DMS79 (cell line): Measurements from ENCODE around the gene TBC1D10A.

ENCODE experiments used
- DNase-seq: peaks from one replicate; lab custom pipeline; 2025; lab: John Stamatoyannopoulos, UW

TBC1D10A gene

DNA sequence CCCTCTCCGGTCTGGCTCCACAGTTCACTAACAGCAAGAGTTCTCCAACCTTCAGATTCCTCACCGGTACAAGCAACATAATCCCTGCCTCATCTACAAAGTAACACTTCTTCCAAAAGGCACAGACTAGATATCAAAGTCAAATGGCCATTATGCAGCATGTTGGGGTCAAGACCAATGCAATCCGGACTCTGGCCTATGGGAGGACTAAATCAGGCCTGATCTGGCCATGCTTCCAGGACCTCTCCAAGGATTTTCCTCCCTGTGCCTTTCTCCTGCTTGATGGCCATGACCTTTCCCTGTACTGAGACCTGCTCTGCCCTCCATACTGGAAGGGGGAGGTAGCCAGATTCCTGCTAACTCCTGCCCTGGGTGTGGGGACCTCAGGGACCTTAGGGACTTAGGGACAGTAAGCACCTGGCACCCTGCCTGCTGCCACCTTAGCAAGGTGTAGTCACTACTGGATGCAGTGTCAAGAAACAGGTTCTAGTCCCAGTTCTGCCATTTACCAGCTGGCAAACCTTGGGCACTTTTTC lies 6.7 kb downstream of the TBC1D10A start:
- DNase-seq, result no peak

DNA sequence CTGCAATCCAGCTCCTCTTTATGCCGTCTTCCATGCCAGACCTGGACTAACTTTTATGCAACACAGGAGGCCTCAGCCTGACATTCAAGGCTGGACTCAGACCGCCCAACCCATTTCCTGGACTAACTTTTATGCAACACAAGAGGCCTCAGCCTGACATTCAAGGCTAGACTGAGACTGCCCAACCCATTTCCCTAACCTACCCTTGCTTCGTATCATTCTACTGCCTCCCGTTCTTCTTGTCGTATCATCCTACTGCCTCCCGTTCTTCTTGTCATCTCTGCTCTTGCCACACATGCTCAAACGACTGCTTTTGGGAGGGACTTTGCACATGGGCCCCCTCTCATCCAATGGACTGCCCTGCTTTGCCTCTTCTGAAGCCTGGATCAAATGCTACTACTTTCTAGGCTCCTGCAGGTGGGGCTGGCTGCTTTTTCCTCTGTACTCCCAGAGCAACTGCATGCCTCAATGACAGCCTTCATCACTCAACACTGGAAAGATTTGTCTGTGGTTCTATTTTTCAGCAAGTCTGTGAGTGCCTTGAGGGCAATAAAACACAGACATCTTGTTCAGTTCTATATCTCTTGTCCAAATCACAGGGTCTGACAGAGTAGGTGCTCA lies 7.8 kb downstream of the TBC1D10A start:
- DNase-seq, result no peak

DNA sequence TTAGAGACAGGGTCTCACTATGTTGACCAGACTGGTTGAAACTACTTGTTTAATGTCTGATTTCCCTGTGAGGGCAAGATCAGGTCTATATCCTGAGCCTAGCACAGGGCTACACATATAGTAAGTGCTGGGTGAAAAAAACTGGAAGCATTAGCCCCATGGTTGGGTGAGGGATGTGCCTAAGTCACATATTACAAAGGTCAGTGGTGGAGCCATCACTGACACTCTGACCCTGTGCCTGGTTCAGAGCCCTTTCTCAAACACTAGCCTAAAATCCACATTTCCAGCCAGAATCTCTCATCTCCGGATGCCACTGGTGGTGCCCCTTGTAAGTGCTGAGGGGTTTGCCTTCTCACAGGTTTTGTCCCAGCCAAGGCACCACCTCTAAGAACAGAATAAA lies 9.0 kb downstream of the TBC1D10A start:
- no peak for DNase-seq

DNA sequence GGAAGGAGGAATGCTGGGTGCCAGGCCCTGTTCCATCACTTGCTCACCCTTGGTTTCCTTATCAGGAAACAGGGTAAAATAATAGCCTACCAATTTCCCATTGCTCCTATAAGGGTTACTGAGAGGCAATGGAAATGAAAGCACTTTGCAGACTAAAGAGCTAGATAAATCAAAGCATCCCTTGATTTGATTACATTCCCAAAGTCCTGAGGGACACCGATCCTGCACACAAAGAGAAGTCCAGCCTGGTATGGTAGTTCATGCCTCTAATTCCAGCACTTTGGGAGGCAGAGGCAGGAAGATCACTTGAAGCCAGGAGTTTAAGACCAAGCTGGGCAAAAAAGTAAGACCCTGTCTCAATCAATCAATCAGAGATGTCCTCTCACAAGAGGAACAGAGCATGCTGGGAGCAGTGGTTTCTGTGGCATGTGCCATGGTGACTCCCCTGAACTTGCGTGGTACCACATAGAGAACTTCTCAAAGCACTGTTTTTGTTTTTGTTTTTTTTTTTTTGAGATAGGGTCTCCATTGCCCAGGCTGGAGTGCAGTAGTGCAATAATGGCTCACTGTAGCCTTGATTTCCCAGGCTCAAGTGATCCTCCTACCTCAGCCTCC lies 10.7 kb downstream of the TBC1D10A start:
- no peak for DNase-seq

DNA sequence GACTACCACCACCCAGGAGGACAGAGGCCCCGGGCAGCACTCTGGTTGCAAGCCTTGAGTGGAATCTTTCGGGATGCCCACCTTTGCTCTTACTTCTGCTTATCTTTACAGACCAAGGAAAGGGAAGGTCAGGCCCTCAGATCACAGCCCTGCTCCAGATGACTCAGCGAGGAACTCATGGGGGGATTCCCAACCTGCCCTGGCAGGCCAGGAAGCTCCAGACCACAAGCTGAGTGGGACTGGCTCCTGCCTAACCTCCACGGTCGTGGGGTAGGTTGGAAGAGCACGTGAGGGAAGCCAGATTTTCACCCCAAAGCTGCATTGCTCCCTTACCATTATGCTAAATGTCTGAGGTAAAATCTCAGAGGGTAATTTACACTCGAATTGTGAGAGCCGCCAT lies 11.8 kb downstream of the TBC1D10A start:
- no peak for DNase-seq

DNA sequence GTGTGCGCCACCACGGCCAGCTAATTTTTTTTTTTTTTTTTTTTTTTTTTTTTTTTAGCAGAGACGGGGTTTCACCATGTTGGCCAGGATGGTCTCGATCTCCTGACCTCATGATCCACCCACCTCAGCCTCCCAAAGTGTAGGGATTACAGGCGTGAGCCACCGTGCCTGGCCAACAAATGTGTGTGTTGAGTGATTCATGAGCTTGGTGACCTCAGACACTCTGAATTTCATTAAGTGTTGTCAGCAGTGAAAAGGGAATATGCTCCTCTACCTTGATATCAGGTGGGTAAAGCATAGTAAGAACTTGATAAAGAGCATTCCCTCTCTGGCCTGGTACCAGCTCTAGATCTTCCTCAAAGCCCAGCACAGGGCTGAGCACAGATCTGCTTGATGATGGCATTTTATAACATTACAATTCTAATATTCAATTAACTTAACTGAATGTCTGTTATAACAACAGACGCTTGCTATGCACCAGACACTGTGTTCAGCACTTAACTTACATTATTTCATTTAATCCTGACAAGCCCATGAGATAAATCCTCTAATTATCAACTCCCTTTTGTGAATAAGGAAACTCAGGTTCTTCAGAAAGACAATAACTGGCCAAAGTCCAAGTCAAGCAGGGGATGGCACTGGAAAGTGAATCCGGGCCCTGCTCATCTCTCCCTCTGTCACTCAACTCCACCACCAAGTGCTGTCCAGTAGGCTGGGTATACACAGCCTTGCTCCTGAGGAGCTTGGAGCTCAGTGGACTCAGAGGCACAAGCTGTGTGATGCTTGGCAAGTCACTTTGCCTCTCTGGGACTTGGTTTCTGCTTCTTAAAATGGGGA lies 13.0 kb downstream of the TBC1D10A start:
- DNase-seq, result no peak

DNA sequence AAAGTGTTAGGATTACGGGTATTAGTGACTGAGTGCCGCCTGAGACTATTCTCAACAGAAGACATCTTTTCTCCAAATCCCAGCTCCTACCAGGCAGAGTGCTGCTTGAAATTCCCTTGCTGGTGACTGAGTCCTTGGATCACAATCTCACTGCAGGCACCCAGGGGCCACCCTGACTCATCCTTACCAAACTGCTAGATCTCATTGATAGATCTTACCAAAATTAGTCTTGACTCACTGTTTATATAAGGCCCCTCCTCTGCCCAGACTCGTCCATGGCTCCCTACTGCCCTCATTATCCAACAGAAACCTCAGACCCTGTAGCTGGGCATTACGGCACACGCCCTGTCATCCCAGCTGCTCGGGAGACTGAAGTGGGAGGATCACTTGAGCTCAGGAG lies 14.7 kb downstream of the TBC1D10A start:
- DNase-seq, result no peak

DNA sequence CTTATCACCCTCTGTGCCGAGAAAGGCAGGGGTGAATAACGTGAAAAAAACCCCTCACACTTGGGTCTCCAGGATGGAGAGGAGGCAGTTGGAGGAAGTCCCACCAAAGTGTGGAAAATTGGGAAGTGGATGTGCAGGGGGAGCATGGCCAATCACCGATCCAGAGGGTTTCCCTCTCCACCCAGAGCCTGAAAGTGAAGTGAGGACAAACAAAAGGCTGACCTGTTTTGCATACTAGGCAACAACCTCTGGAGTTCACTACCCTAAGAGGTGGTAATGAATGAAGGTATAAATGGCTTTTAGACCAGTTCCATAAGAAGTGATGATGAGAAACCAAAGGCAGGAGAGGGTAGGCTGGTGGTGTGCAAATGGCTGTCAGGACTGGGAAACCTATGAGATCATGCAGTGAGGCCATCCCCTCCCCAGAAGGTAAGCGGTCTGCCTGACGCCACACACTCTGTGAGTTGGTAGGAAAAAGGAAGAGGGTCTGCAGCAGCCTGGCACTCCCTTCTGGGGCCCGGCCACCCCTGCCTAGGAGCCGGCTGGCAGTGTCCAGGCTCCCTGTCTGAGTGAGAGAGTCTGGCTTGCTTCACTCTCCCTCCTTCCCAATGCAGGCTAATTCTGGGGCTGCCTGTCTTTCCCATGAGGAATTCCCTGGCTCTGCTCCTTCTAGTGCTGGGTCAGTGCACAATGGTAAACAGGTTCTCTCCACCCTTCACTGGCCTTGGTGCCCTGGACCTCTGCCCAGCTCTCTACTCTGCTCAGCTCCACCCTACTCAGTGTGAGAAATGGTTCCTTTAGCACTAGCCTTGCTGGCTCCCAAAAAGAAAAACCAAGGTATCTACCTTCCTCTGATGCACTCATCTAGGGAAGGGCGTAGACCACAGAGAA lies 15.6 kb downstream of the TBC1D10A start:
- no peak for DNase-seq

DNA sequence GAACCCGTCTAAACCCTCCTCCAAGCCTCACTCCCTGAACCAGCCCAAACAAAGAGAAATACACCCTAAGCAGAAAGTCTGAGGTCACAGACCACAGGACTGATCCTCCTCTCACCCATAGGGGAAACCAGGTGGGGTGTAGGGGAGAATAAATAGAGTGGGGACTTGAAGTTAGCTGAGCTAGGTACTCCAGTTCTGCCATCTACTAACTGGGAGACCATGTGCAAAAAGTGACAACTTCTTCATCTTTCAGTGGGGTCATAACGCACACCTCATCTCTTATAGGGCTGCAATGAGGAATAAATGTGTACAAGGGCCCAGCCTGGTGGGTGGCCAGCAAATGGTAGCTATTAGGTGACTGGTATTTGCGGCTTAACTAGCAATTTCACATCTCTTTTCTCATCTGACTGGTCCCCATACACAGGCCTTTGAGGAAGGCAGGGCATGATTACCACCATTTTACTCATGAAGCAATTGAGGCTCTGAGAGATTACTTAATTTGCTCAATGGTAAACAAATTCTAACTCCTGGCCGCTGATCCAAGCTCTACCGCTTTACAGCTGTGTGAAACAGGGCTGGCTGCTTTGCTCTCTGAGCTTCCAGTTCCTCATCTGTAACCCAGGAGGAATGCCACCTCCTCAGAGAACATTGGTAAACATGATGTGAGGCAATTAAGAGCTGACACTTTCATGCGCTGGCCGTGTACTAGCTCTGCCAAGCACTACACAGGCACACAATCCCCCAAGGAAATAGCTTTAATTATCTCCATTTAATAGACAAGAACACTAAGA lies 16.6 kb downstream of the TBC1D10A start:
- no peak for DNase-seq

DNA sequence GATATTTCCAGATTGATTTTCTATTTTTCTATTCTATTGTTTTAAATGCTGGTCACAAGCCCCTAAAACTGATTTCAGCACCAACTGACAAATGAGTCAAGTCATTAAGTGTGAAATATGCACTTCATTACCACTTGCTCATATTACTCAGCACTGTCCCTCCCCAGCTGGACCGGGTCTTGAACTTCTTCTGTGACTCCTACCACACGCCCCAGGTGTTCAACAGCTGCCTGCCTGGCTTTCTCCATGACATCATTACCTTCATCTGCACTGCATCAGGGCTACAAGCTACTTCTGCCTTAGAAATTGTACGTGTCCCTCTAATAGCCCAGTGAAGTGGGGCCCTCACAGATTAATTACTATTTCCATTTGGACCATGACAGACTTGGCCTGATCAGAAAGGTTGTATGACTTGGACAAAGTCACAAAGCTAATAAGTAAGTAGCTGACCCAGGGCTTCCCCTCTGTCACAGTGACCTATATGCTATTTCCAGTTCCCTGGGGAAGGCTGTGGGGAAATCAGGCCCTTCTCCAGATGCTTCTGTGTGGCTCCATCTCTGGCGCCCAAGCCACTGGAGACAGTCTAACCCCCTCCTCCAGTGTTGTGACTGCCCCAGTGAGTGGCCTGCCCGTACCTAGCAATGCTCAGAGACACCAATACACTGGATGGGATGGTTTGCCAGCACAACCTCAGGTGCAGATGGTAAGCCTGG lies 18.1 kb downstream of the TBC1D10A start:
- DNase-seq, result no peak

DNA sequence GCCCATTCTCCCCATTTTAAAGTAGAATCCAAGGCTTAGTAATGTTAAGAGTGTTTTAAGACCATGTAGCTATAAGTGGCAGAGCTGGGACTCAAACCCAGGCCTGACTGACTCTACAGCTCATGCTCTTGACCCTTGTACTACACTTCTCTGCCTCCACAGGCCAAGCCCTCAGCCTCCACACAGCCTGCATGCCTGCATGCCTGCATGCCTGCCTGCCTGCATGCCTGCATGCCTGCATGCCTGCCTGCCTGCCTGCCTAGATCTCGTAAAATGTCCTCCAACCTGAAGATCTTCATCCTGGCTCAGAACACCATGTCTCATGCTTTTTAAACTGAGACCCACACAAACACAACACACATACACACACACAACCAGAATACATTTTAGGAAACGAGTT lies 18.6 kb downstream of the TBC1D10A start:
- no peak for DNase-seq

DNA sequence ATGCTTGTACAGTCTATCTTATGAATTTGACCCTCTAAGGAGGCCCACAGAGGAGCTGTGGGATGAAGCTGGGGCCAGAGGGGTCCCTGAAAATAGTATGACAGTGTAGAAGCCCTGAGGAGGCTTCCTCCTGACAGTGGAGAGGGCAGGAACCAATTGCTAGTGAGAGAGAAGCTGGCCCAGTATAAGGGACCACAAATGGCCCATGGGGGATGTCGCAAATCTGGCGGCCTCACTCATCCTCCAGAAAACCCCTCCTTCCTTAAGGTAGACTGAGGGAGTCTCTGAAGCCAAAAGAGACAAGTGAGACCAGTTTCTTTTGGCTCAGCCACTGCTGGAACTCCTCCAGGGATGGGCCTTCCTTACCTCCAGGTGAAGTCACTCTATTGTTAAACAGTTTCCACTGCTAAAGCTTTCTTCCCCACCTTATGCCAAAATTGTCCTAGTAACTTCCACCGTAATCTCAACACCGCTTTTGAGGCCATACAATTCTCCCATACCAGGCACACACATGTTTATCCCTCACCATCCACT lies 19.6 kb downstream of the TBC1D10A start:
- no peak for DNase-seq

DNA sequence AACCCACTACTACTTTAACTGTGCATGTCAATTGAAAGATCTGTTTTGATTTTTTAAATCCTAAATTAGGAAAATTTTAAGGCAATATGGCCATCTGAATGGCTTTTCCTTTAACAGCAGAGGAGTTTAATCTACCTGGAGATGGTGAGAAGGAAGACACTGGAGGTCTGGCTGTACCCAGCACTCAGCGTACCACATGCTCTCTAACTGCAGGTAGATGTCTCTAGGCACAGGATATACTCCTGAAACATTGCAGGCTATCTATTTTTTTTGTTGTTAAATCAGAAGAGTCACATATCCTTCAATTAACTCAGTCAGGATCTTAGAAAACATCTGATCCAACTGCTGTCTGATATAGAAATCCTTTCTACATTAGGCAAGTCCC lies 20.1 kb downstream of the TBC1D10A start:
- DNase-seq, result no peak

DNA sequence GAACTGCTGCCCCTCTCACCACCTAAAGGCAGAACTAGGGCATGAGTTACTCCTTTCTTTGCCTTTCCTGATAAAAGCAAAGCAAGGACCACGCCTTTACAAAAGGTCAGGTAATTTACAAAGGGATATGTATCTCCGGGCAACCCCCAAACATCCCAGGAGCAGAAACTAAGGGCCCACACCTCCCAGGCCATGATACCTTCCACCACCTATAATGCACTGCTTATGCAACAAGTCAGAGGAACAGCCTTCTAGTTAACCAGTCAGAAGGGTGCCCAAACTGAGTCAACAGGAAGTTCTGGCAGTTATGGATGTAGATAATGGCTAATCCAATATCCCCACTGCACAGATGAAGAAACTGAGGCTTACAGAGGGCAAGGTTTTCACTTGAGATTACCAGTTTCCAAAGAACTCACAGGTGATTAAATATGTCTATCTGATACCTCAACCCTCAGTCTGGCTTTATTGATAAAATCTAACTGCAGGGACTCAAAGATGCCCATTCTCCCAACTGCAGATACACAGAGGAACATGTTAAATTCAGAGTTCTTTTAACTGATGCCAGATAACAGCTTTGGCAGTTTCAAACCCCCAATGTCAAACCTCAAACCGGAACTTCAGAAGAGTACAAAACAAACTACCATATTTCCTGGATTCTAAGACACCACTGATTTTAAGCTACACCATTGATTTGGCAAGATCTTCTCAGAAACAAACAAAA lies 20.7 kb downstream of the TBC1D10A start:
- DNase-seq, result no peak

DNA sequence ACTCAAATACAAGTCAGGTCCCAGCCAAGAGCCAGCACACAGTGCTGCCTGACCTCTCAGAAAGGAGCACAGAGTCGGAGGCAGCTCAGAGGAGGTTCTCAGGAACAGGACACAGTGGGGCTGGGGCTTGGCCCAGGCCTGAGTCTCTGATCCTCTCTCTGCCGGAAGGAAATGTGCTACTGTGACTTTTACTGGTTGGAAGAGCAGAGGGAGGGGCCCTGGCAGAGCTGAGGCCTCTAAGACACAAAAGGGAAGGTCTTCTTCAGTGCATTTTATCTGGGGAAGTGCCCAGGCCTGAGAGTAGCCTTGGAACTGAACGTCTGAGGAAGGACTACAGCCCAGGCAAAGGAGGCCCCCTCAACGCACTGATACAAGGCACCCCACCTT lies 21.2 kb downstream of the TBC1D10A start:
- DNase-seq, result no peak

DNA sequence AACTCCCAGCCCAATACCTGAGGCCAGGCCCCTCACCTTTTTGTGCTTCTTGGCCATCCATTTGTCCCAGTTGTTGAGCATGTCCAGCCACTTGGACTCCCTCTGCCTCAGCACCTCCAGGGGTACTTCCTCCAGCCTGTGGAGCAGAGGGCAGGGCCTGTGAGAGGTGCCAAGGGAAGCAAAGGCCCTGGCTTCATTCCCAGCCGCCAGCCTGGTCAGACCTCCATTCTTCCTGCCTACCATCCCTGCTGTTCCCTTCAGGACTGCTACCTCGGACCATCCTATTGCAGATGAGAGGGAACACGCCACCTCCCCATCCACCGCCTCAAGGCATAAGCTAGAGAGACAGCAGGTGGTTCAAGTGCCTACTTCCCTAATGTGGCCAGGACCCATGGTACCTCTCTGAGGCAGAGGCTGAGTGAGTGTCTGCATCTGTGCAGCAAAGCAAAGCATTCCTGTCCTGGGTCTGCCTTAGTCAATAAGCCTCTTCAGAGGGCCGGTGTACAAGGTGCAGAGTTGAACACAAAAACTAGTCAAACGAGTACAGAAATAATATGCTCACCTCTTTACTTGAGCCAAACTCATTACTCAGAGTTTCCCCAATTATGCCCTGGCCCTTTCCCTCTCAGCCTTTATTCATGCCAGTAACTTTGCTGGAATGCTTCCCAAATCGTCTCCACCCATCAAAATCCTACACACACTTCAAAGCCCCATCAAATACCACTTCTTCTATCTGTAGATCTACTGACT lies 22.1 kb downstream of the TBC1D10A start:
- peak; percentile 71 for DNase-seq

DNA sequence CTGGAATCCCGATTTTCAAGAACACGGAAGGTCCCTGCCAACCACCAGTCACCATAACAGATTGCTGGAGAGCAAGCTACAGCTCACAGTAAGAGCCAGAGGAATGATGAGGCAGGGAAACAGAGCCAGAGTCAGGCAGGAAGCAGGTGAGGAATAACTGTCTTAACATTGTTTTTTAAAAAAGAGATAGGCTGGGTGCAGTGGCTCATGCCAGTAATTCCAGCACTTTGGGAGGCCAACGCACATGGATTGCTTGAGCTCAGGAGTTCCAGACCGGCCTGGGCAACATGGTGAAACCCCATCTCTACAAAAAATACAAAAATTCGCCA lies 24.0 kb downstream of the TBC1D10A start:
- DNase-seq, result no peak

DNA sequence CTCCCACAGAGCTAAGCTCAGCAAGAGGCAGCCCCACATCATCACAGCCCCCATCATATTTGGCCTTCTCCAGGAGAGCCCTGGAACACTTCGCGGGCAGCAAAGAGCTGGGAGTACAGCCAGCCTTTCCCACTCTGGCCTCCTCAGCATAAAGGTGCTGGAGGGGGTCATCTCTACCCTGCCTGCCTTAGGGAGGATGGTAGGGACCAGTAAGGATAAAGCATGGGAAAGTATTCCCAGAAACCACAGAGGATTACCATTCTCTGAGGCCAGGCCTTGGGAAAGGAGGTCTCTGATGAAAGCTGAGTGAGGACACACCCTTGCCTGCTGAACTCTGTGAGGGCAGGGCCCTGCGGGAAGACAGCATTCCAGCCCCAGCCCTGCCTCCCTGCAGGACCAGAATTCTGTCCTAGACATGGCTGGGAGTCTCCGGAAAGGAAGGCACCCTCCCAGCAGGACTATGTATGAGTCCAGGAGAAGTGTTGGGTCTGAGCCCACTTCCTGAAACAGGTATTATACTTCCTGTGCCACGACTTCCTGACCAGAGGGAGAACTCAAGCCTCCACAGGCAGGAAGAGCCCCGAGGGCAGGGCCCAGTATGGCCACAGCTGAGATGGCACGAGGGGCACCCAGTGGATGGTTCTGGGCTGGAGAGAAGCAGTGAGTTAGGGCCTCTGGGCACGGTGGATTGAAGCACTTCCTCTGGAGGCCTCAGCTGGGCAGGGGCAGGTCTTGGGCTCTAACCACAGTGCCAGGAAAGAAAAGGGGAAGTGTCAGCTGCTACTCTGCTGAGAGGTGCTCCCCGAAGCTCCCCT lies 24.5 kb downstream of the TBC1D10A start:
- DNase-seq, result no peak
